B cell (primary cell): ENCODE data around the gene CDA. TPM values are rescaled to one million over a fixed set of nuclear protein-coding genes. Genes with fewer than 3 reads are reported as not detected.

ENCODE experiments used
- ATAC-seq: fragments of 200-7000 bp; cut with Tn5 transposase; one replicate; pipeline ENCODE4 v1.10.0; 2021; ENCODE audit warnings: low read depth, mild to moderate bottlenecking, moderate number of reproducible peaks, moderate library complexity
- CTCF ChIA-PET: fragments of 350-600 bp; sonication (Branson Sonifier 250); formaldehyde crosslinking; loops from one replicate; lab custom pipeline; 2021; ENCODE audit warnings: antibody characterized with exemption, inconsistent platforms; lab: Charles Lee
- POLR2A ChIA-PET: fragments of 350-600 bp; sonication (Branson Sonifier 250); formaldehyde crosslinking; loops from one replicate; lab custom pipeline; 2021; ENCODE audit warnings: antibody characterized with exemption; lab: Charles Lee
- DNase-seq: peaks from one replicate; pipeline ENCODE4 v3.0.0; 2013
- H2AFZ ChIP-seq: 2 replicates; pipeline ENCODE4 v1.6.1; 2012; ENCODE audit warnings: mild to moderate bottlenecking, low read depth, low read length; ENCODE audit not compliant: insufficient read depth, poor library complexity, severe bottlenecking
- H3K27ac ChIP-seq, 2 donors: 1 replicate in 1 of 2; 2 replicates in 1 of 2; pipeline ENCODE4 v1.5.1; 2012 to 2013; ENCODE audit warnings: low read length in 2 of 2, mild to moderate bottlenecking in 2 of 2, moderate library complexity in 1 of 2
- H3K27me3 ChIP-seq, 4 experiments: fragments of 200-600 bp in 1 of 4; sonication (generic) in 1 of 4; replicated peaks in 1 of 4; 1 replicate in 2 of 4; 2 replicates in 2 of 4; pipeline versions ENCODE4 v1.6.1 to v1.7.0; 2013 to 2016; ENCODE audit warnings: low read length in 3 of 4, mild to moderate bottlenecking in 2 of 4, mixed read lengths in 1 of 4, moderate library complexity in 1 of 4; ENCODE audit not compliant: insufficient read depth in 4 of 4, control insufficient read depth in 3 of 4; ENCODE audit errors: control extremely low read depth in 1 of 4
- H3K36me3 ChIP-seq, 2 experiments: replicated peaks in 1 of 2; 1 replicate in 1 of 2; 2 replicates in 1 of 2; pipeline versions ENCODE4 v1.6.1 to v1.7.1; 2013; ENCODE audit warnings: low read length in 1 of 2; ENCODE audit not compliant: insufficient read depth in 2 of 2, control insufficient read depth in 1 of 2; ENCODE audit errors: control extremely low read depth in 1 of 2, extremely low read depth in 1 of 2
- H3K4me1 ChIP-seq, 2 donors: fragments of 200-600 bp in 1 of 2; sonication (generic) in 1 of 2; 1 replicate in 1 of 2; 2 replicates in 1 of 2; pipeline versions ENCODE4 v1.5.1 to v1.6.1; 2013 to 2017; ENCODE audit warnings: low read length in 2 of 2; ENCODE audit not compliant: control insufficient read depth in 2 of 2, insufficient read depth in 2 of 2
- H3K4me2 ChIP-seq: replicated peaks from 2 replicates; pipeline ENCODE3; 2012; ENCODE audit warnings: mild to moderate bottlenecking, low read depth, low read length; ENCODE audit not compliant: poor library complexity, severe bottlenecking
- H3K4me3 ChIP-seq, 5 experiments: fragments of 200-600 bp in 1 of 5; sonication (generic) in 1 of 5; 1 replicate in 3 of 5; 2 replicates in 2 of 5; pipeline versions ENCODE4 v1.5.1 to v1.7.0; 2011 to 2016; ENCODE audit warnings: low read length in 4 of 5, mild to moderate bottlenecking in 4 of 5, low read depth in 2 of 5, control low read depth in 1 of 5, moderate library complexity in 1 of 5; ENCODE audit not compliant: insufficient read depth in 1 of 5; ENCODE audit errors: control extremely low read depth in 1 of 5, extremely low read depth in 1 of 5
- H3K79me2 ChIP-seq: fragments of 200-600 bp; sonication (generic); one replicate; pipeline ENCODE4 v1.6.0; 2016; ENCODE audit warnings: low read length; ENCODE audit not compliant: control insufficient read depth, insufficient read depth
- H3K9ac ChIP-seq: fragments of 200-600 bp; sonication (generic); 2 replicates; pipeline ENCODE4 v1.6.1; 2017; ENCODE audit warnings: mild to moderate bottlenecking, low read length, moderate library complexity
- H3K9me3 ChIP-seq, 3 donors: one replicate each; pipeline versions ENCODE4 v1.6.1 to v1.7.1; 2013; ENCODE audit warnings: low read length in 2 of 3; ENCODE audit not compliant: control insufficient read depth in 2 of 3, insufficient read depth in 1 of 3; ENCODE audit errors: control extremely low read depth in 1 of 3
- H4K20me1 ChIP-seq: 2 replicates; pipeline ENCODE4 v1.6.0; 2012; ENCODE audit warnings: mild to moderate bottlenecking, low read length; ENCODE audit not compliant: insufficient read depth, control insufficient read depth, poor library complexity, severe bottlenecking
- H3K27ac Mint-ChIP-seq: one replicate; pipeline ENCODE4 v1.8.0; 2021; ENCODE audit warnings: mixed read lengths
- H3K27me3 Mint-ChIP-seq: one replicate; pipeline ENCODE4 v1.8.0; 2021; ENCODE audit warnings: mixed read lengths
- H3K4me1 Mint-ChIP-seq: one replicate; pipeline ENCODE4 v1.8.0; 2021; ENCODE audit warnings: mixed read lengths
- H3K4me3 Mint-ChIP-seq: one replicate; pipeline ENCODE4 v1.8.0; 2021; ENCODE audit warnings: mixed read lengths
- H3K9me3 Mint-ChIP-seq: one replicate; pipeline ENCODE4 v1.8.0; 2022; ENCODE audit warnings: mixed read lengths; ENCODE audit not compliant: insufficient read depth
- CTCF ChIP-seq: fragments of 200-600 bp; IDR thresholded peaks from one replicate; pipeline ENCODE4 v1.8.0; 2022; ENCODE audit warnings: antibody characterized with exemption, mild to moderate bottlenecking
- EZH2 ChIP-seq: IDR thresholded peaks from 2 replicates; pipeline ENCODE4 v1.6.1; 2012; ENCODE audit warnings: borderline replicate concordance, low read depth, mild to moderate bottlenecking, moderate library complexity, low read length; ENCODE audit not compliant: insufficient read depth, poor library complexity, severe bottlenecking
- WGBS: methylation state at CpG from one replicate; pipeline ENCODE4 v1.1.5; 2013; ENCODE audit warnings: missing lambda C conversion rate; ENCODE audit not compliant: insufficient coverage; 5-methylcytosine and 5-hydroxymethylcytosine counted together
- intact Hi-C: fragments of 100-400 bp; cut with micrococcal nuclease; formaldehyde crosslinking; loops from one replicate; pipeline ENCODE4 v1.10.0; 2022
- polyA plus RNA-seq: library from polyadenylated mRNA; depleted of rRNA; stranded (reverse); fragments of >200 nt; gene quantifications from 2 replicates; pipeline ENCODE4 v1.2.3, GENCODE V29; 2012
- total RNA-seq, 2 donors: library from RNA; stranded (reverse); fragments of 120-200 nt in 1 of 2; gene quantifications; 1 replicate in 1 of 2; 2 replicates in 1 of 2; pipeline versions ENCODE4 v1.2.3 to v1.2.4, GENCODE V29; 2013 to 2022

Gene CDA
- total and polyA plus RNA-seq, 2 donors (not counting 1 experiment from before 2014, with no cell fraction given): 0.64 TPM; not detected in 1

DNA sequence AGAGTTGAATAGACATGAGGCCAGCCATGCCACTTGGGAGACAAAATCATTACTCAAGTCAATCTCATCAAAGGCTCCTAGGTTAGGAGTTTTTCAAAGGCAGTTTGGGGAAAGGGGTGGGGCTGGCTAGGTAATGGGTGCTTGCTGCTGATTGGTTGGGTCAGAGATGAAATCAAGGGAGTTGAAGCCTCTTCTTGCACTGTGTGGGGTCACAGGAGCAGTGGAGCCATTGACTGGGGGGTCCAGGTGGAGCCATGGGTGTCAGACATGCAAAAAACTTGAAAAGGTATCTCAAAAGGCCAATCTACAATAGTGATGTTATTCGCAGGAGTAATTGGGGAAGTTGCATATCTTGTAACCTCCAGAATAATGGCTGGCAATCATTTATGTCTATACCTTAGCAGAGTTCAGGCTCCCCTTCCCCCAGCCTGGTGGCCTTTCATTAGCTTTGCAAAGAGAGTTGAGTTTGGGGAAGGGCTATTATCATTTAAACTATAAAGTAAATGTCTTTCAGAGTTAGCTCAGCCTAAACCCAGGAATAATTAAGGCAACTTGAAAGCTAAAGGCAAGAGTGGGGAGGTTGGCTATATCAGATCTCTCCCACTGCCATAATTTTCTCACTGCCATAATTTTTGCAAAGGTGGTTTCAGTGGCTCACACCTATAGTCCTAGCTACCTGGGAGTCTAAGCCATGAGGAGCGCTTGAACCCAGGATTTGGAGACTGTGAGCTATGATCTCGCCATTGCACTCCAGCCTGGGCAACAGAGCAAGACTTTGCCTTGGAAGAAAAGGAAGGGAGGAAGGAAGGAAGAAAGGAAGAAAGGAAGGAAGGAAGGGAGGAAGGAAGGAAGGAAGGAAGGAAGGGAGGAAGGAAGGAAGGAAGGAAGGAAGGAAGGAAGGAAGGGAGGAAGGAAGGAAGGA lies 36.5 kb downstream of the CDA start:
- Histone ChIP-seq H3K27ac (no peak overlapping the region), H3K27me3 (peaks cover 0 to 4% (median 1%) of the 10 kb centered on the region in 4 experiments), H3K9me3 (no peaks in the 10 kb centered on the region), H3K4me3 (no peak overlapping the region), H3K4me2 (no peak overlapping the region), H3K4me1 (no peaks in the 10 kb centered on the region), H3K79me2 (no peaks in the 10 kb centered on the region), H4K20me1 (no peaks in the 10 kb centered on the region), H2AFZ (no peak overlapping the region), H3K9ac (no peak overlapping the region), H3K36me3 (no peaks in the 10 kb centered on the region)
- ChIA-PET CTCF (interaction anchor here (1.2 to 1.5 kb wide), 3 partner anchors 7 to 11 kb away, joined by 3 to 5 read pairs (median 4); no protein-coding TSS in a partner anchor), POLR2A (no interaction called here)
- ATAC-seq (no peak), DNase-seq (no peak)
- WGBS: 100% methylated on average over 2 of the region's 3 CpGs
- TF ChIP-seq EZH2 (no peak), CTCF (no peak)
- Mint-ChIP-seq H3K4me1 (no peaks in the 10 kb centered on the region), H3K27me3 (peaks cover 30% of the 10 kb centered on the region), H3K9me3 (peaks cover 8% of the 10 kb centered on the region), H3K27ac (no peak overlapping the region), H3K4me3 (no peak overlapping the region)
- intact Hi-C loops: no loop called here

DNA sequence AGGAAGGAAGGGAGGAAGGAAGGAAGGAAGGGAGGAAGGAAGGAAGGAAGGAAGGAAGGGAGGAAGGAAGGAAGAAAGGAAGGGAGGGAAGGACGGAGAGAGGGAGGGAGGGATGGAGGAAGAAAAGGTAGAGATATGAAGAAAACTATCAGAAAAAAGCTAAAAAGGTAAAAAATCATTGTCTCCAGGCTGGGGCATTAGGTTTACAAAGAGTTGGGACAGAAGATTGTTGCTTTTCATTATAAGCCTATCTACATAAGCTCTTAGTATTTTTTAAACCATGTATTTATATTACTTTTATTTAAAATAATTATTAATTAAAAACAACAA lies 37.2 kb downstream of the CDA start:
- no peak overlapping the region for H3K4me3 ChIP-seq
- no peak overlapping the region for H3K27ac ChIP-seq
- POLR2A ChIA-PET: no interaction called here
- H3K36me3 ChIP-seq: no peaks in the 10 kb centered on the region
- 40% methylated on average over 1 of the region's 1 CpG for WGBS
- no peaks in the 10 kb centered on the region for H3K9me3 ChIP-seq
- no peaks in the 10 kb centered on the region for H3K4me1 ChIP-seq
- H3K9me3 Mint-ChIP-seq: peaks cover 8% of the 10 kb centered on the region
- ATAC-seq (no peak), DNase-seq (no peak)
- H3K4me3 Mint-ChIP-seq: no peak overlapping the region
- intact Hi-C loops: no loop called here
- no peaks in the 10 kb centered on the region for H3K4me1 Mint-ChIP-seq
- H3K4me2 ChIP-seq: no peak overlapping the region
- no peaks in the 10 kb centered on the region for H3K79me2 ChIP-seq
- H3K9ac ChIP-seq: no peak overlapping the region
- no peaks in the 10 kb centered on the region for H4K20me1 ChIP-seq
- CTCF ChIA-PET: interaction anchor here (1.2 kb wide), 2 partner anchors 8 to 11 kb away, joined by 3 to 4 read pairs; no protein-coding TSS in a partner anchor
- H2AFZ ChIP-seq: no peak overlapping the region
- H3K27me3 Mint-ChIP-seq: peaks cover 30% of the 10 kb centered on the region
- H3K27ac Mint-ChIP-seq: no peak overlapping the region
- TF ChIP-seq EZH2 (no peak), CTCF (no peak)
- H3K27me3 ChIP-seq: peaks cover 0 to 4% (median 1%) of the 10 kb centered on the region in 4 experiments
